ENCODE measurements around the gene RBM25.
"Not testable (repeated sequence)": the region's sequence is repeated elsewhere in the genome, so short reads cannot be mapped to it uniquely, and the experiment has no call there.

RBM25 gene

DNA sequence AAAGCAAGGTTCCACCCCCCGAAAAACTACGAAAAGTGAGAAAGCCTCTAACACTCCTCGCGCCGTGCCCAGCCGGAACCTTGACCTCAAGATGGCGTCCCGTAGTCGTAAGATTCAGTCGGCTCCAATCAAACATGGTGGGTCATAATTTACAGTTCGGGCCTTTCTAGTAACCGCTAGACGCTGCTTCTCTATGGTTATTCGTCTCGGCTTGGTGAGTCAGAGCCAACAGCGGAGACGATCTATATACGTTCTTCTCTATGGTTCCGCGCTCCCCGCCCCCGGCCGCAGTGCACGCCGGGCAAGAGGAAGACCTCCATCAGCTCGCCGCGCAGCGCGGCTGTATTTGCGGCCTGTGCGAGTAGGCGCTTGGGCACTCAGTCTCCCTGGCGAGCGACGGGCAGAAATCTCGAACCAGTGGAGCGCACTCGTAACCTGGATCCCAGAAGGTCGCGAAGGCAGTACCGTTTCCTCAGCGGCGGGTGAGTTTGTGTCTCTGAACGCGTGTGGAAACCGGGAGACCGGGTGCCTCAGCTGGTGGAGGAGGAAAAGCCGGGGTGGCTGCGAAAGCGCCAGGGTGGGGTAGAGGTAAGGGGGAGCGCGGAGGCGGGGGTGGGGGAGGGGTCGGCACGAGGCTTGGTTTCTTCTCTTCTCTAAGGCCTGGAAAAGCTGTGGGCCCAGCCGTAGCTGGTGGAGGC lies at the start of gene RBM25:
Gene RBM25 (plus strand): TSS at position 311 of the 698 bp plus-strand sequence. CDS start 13,108 bp downstream, outside the sequence.
- TF ChIP-seq TCF4 (CRISPR knock-in tag; IDR thresholded peaks at IDR 0.05; ENCODE audit: borderline replicate concordance) (no peak), ZNF565 (CRISPR knock-in tag; conservative IDR thresholded peaks at IDR 0.05; ENCODE audit: low read depth) (0 out of 2 replicates have a peak, but pooled peaks have one; percentile 52), ZFP3 (CRISPR knock-in tag; IDR thresholded peaks at IDR 0.05) (0 out of 2 replicates have a peak, but pooled peaks have one; percentile 11)
- TF ChIP-seq, protein P1, sequence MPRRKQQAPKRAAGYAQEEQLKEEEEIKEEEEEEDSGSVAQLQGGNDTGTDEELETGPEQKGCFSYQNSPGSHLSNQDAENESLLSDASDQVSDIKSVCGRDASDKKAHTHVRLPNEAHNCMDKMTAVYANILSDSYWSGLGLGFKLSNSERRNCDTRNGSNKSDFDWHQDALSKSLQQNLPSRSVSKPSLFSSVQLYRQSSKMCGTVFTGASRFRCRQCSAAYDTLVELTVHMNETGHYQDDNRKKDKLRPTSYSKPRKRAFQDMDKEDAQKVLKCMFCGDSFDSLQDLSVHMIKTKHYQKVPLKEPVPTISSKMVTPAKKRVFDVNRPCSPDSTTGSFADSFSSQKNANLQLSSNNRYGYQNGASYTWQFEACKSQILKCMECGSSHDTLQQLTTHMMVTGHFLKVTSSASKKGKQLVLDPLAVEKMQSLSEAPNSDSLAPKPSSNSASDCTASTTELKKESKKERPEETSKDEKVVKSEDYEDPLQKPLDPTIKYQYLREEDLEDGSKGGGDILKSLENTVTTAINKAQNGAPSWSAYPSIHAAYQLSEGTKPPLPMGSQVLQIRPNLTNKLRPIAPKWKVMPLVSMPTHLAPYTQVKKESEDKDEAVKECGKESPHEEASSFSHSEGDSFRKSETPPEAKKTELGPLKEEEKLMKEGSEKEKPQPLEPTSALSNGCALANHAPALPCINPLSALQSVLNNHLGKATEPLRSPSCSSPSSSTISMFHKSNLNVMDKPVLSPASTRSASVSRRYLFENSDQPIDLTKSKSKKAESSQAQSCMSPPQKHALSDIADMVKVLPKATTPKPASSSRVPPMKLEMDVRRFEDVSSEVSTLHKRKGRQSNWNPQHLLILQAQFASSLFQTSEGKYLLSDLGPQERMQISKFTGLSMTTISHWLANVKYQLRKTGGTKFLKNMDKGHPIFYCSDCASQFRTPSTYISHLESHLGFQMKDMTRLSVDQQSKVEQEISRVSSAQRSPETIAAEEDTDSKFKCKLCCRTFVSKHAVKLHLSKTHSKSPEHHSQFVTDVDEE (CRISPR knock-in tag; IDR thresholded peaks at IDR 0.05): 0 out of 2 replicates have a peak, but pooled peaks have one; percentile 61
- ATAC-seq: peak; percentile 97

DNA sequence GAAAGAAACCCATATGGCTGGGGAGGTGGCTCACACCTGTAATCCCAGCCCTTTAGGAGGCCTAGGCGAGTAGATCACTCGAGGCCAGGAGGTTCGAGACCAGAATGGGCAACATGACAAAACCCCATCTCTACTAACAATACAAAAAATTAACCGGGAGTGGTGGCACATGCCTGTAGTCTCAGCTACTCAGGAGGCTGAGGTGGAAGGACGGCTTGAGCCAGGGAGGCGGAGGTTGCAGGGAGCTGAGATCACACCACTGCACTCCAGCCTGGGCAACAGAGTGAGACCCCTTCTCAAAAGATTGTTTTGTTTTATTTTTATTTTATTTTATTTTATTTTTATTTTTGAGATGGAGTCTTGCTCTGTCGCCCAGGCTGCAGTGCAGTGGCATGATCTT lies 47.1 kb upstream of the RBM25 start:
- ATAC-seq: not testable (repeated sequence)

DNA sequence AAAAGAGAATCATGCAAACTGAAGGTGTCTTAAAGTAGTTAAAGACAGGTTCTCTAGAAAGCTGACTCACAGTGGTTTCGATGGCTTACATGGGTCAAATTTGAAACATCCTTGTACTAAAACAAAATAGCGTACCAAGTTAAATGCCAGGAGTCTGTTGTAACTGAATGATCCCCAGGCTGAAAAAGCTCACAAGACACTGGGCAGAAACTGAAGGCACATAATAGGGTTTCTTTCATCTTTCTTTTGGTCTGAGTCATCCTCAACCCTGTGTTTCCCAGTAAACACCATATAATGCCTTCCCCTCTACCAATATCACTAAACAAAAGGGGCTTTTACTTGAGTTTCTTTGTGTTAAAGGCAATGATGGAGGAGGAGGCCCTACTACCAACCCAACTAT lies 44.2 kb upstream of the RBM25 start:
- TF ChIP-seq ZNF70 (CRISPR knock-in tag; IDR thresholded peaks at IDR 0.05) (no peak), ISL1 (CRISPR knock-in tag; IDR thresholded peaks at IDR 0.05) (no peak), ZFP30 (CRISPR knock-in tag; IDR thresholded peaks at IDR 0.05) (no peak), TCF4 (CRISPR knock-in tag; IDR thresholded peaks at IDR 0.05; ENCODE audit: borderline replicate concordance) (no peak)
- TF ChIP-seq, protein P2, sequence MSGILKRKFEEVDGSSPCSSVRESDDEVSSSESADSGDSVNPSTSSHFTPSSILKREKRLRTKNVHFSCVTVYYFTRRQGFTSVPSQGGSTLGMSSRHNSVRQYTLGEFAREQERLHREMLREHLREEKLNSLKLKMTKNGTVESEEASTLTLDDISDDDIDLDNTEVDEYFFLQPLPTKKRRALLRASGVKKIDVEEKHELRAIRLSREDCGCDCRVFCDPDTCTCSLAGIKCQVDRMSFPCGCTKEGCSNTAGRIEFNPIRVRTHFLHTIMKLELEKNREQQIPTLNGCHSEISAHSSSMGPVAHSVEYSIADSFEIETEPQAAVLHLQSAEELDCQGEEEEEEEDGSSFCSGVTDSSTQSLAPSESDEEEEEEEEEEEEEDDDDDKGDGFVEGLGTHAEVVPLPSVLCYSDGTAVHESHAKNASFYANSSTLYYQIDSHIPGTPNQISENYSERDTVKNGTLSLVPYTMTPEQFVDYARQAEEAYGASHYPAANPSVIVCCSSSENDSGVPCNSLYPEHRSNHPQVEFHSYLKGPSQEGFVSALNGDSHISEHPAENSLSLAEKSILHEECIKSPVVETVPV (CRISPR knock-in tag; IDR thresholded peaks at IDR 0.05): no peak
- no peak for ATAC-seq

DNA sequence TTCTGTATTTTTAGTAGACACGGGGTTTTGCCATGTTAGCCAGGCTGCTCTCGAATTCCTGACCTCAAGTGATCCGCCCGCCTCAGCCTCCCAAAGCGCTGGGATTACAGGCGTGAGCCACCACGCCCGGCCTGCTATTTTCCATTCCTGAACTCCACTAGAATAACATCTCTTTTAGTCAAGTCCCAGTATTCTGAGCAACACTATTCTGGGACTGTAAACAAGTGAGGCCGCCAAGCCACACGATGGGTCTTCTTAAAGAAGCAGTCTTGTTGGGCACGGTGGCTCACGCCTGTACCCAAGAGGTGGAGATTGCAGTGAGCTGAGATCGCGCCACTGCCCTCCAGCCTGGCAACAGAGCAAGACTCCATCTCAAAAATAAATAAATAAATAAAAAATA lies 42.8 kb upstream of the RBM25 start:
- ATAC-seq: not testable (repeated sequence)

DNA sequence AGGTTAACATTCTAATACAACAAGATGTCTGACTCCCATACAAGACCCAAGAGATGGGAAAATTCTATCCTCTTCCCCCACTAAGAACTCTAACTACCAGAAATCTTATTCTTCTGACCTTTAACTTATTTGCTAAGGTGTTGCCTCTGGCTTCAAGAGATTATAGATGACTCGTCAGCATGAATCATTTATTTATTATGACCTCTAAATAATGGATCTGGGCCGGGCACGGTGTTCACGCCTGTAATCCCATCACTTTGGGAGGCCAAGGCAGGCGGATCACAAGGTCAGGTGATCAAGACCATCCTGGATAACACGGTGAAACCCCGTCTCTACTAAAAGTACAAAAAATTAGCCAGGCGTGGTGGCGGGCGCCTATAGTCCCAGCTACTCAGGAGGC lies 42.3 kb upstream of the RBM25 start:
- ATAC-seq: not testable (repeated sequence)

DNA sequence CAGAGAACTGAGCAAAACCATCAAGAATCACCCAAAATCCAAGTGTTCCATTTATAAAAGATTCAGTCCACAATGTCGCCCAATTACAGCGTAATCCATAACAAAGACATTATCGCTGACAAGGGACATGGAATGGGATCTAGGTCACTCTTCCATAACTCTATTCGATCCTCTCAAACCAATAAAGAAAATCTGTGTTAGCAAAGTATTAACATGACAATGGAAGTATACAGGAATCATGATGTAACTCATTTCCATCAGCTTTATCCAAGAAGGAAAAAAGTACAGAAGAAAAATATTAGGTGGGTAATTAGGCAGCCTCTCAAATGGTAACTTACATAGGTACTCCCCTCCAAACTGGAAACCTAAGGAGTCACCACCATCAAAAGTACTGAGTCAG lies 36.3 kb upstream of the RBM25 start:
- ATAC-seq: no peak
- no peak for TF ChIP-seq RARB (CRISPR knock-in tag; IDR thresholded peaks at IDR 0.05)
- TF ChIP-seq PPARA (CRISPR knock-in tag; IDR thresholded peaks at IDR 0.05; ENCODE audit: borderline replicate concordance): no peak
- TF ChIP-seq BACH2 (CRISPR knock-in tag; IDR thresholded peaks at IDR 0.05; ENCODE audit: borderline replicate concordance): no peak
- TF ChIP-seq, protein P3, sequence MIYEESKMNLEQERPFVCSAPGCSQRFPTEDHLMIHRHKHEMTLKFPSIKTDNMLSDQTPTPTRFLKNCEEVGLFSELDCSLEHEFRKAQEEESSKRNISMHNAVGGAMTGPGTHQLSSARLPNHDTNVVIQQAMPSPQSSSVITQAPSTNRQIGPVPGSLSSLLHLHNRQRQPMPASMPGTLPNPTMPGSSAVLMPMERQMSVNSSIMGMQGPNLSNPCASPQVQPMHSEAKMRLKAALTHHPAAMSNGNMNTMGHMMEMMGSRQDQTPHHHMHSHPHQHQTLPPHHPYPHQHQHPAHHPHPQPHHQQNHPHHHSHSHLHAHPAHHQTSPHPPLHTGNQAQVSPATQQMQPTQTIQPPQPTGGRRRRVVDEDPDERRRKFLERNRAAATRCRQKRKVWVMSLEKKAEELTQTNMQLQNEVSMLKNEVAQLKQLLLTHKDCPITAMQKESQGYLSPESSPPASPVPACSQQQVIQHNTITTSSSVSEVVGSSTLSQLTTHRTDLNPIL (CRISPR knock-in tag; IDR thresholded peaks at IDR 0.05; ENCODE audit: low read depth): no peak
- TF ChIP-seq, protein P1 (CRISPR knock-in tag; IDR thresholded peaks at IDR 0.05): no peak
- TF ChIP-seq, protein P4, sequence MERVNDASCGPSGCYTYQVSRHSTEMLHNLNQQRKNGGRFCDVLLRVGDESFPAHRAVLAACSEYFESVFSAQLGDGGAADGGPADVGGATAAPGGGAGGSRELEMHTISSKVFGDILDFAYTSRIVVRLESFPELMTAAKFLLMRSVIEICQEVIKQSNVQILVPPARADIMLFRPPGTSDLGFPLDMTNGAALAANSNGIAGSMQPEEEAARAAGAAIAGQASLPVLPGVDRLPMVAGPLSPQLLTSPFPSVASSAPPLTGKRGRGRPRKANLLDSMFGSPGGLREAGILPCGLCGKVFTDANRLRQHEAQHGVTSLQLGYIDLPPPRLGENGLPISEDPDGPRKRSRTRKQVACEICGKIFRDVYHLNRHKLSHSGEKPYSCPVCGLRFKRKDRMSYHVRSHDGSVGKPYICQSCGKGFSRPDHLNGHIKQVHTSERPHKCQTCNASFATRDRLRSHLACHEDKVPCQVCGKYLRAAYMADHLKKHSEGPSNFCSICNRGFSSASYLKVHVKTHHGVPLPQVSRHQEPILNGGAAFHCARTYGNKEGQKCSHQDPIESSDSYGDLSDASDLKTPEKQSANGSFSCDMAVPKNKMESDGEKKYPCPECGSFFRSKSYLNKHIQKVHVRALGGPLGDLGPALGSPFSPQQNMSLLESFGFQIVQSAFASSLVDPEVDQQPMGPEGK (CRISPR knock-in tag; IDR thresholded peaks at IDR 0.05; ENCODE audit: borderline replicate concordance): no peak
- no peak for TF ChIP-seq SNAI2 (CRISPR knock-in tag; IDR thresholded peaks at IDR 0.05)
- no peak for TF ChIP-seq ZC3H10 (CRISPR knock-in tag; IDR thresholded peaks at IDR 0.05)
- TF ChIP-seq, protein P2 (CRISPR knock-in tag; IDR thresholded peaks at IDR 0.05): no peak
- no peak for TF ChIP-seq ZNF565 (CRISPR knock-in tag; conservative IDR thresholded peaks at IDR 0.05; ENCODE audit: low read depth)
- TF ChIP-seq ZFP30 (CRISPR knock-in tag; IDR thresholded peaks at IDR 0.05): no peak
- no peak for TF ChIP-seq OSR1 (CRISPR knock-in tag; IDR thresholded peaks at IDR 0.05)
- no peak for TF ChIP-seq TOX (CRISPR knock-in tag; IDR thresholded peaks at IDR 0.05; ENCODE audit: borderline replicate concordance)
- no peak for TF ChIP-seq CSDC2 (CRISPR knock-in tag; IDR thresholded peaks at IDR 0.05)
- TF ChIP-seq ZNF8 (CRISPR knock-in tag; IDR thresholded peaks at IDR 0.05): no peak

All from SK-N-SH treated with all-trans-retinoic acid at 6 μM for 48 hours (cell line).